Stimulated activated CD4-positive, alpha-beta T cell treated with anti-CD3 and anti-CD28 coated beads, Interleukin-2, amount 100 ng/mL, for 24 hours (primary cell): ENCODE measurements around the gene TBC1D12.
"Not testable (repeated sequence)": the region's sequence is repeated elsewhere in the genome, so short reads cannot be mapped to it uniquely, and the experiment has no call there.

Experiments used
- DNase-seq, 2 donors: peaks; one replicate each; pipeline ENCODE4 v3.0.0-alpha.2; 2020

Gene TBC1D12

DNA sequence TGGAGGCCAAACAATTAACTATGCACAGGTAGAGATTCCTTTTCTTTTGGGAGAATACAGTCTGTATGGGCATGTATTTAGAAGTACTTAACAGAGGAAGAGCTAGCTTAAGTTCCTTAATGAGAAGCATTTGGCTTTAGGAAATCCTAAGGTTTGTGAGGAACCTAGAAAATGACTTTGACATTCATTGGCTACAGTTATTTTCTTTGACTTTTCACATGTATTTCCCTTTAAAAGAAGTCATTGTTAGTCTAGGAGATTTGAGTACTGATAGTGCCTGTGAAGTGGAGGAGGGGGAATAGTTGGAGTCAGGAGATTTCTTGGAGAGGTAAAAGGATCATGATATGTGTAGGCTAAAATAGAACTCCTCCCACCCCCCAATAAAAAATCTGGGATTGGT, 146.9 kb downstream of the TBC1D12 start:
- DNase-seq = no peak

DNA sequence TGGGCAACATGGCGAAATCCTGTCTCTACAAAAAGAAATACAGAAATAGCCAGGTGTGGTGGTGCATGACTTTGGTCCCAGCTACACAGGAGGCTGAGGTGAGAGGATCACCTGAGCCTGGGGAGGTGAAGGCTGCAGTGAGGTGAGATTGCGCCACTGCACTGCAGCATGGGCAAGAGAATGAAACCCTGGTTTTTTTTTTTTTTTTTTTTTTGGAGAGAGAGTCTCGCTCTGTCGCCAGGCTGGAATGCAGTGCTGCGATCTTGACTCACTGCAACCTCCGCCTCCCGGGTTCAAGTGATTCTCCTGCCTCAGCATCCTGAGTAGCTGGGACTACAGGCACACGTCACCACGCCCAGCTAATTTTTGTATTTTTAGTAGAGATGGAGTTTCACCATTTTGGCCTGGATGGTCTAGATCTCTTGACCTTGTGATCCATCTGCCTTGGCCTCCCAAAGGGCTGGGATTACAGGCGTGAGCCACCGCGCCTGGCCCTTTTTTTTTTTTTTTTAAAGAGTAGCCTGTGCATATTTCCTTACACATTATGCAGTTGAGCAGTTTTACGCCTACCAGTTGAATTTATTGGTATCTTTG, 165.5 kb downstream of the TBC1D12 start:
- DNase-seq = not testable (repeated sequence)

DNA sequence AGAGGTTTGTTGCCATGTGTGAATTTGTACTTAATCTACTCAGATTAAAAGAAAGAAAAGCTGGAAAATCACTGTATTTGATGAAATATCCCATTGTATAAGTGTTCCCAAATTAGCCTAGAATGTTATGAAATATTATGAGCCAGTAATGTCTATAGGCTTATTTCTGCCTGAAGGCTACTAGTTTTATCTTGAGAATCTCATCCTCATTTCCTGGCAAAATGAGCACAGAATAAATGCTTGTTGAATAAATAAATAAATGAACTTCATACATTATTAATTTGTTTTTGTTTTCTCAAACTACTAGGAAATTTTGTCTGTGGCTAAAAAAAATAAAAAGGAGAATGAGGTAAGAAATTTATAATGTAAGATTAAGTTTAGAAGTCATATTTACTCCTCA, 168.7 kb downstream of the TBC1D12 start:
- DNase-seq = no peak

DNA sequence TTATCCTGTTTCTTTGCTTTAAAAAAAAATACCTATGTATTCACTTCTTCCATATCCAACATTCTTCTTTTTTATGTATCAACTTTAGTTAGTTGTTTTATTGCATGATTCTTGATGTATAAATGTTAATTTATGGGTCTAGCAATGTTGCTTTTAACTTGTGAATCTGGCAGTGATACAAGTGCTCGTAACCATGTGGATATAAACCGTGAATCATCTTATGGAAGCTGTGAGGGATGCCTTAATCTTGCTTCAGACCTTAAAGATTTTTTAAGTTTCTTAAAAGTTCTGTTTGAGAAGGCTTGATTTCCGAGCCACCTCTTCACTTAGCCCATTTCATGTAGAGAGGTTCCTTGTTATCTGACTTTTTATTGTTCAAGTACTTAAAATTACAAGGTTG, 169.2 kb downstream of the TBC1D12 start:
- no peak for DNase-seq

DNA sequence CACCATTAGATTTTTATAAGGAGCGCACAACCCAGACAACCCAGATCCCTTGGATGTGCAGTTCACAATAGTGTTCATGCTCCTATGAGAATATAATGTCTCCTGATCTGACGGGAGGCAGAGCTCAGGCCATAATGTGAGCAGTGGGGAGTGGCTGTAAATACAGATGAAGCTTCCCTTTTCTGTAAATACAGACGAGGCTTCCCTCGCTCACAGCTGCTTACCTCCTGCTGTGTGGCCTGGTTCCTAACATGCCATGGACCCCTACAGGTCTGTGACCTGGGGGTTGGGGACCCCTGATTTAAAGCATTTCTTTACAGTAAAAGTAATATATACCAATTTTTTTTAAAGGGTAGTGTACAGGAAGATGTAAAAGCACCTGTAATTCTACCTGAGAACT, 176.4 kb downstream of the TBC1D12 start:
- no peak for DNase-seq

DNA sequence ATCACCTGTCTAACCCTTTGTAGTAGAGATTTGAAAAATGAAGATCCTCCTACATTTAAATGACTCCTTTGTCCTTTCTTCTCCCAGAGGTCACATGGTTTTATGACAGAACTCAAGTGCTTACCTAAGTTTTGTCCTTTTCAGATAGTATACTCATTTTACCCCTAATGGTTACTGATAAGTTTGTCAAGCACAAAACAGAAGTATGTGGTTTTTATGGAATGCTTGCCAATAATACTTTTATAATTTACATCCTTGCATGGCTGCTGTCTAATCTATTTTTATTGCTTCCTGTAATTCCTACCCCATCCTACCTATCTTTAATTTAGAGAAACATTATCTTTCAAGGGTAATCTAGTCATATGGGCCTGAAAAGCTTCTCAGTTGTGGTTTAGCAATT, 180.8 kb downstream of the TBC1D12 start:
- DNase-seq = no peak
